GM19351 (cell line): ENCODE data around the gene IFITM10.

Source experiments
- ATAC-seq: cut with Tn5 transposase; IDR thresholded peaks from one replicate; pipeline ENCODE4 v1.9.1; 2021; ENCODE audit warnings: mild to moderate bottlenecking, moderate library complexity; ENCODE audit not compliant: unreplicated experiment

IFITM10 gene

DNA sequence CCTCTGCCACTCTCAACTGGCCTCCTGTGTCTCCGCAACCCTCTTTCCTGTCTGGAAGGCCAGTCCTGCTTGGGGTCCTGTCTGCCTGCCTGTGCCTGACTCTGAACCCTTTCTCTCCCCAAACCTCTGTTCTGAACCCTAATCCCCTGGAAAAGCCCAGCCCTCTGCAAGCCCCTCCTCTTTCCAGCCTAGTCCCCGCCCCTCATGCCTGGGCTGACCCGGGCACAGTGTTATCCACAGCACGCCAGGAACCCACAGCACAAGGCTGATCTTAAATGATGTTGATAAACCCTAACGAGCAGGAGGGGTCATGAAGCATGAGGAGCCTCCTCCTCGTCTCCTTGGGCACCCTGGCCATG lies at the start of gene IFITM10:
Gene IFITM10, minus strand, starts transcription at position 115 of the 359 bp plus-strand sequence. CDS start 153 bp downstream, outside the sequence.
- ATAC-seq: no peak

DNA sequence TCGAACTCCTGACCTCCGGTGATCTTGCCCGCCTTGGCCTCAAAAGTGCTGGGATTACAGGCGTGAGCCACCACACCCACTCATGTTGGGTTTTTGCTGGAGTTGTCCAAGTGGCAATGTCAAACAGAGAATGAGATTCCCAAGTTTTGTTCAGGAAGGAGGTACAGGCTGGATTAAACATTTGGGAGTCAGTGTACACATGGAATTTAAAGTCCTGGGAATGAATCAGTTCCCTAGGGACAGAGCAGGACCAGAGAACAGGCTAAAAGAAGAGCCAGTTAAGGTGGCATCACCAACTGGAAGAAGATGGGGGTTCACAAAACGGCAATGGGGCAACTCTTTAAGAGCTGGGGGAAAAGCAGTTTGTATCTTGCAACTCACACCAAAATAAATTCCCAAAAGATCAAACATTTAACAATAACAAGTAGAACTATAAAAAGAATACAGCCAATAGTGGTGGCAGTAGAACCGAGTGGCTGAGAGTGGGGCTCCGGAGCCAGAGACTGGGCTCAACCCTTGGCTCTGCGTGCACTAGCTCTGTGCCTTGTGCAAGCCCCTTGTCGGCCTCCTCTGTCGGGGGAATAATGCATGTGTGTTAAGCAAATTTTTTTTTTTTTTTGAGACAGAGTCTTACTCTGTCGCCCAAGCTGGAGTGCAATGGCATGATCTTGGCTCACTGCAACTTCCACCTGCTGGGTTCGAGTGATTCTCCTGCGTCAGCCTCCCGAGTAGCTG lies 47.2 kb upstream of the IFITM10 start:
- ATAC-seq: no peak

GRCh38 chr11:1796413-1797011 lies 46.1 kb upstream of the IFITM10 start:
- no peak for ATAC-seq

GRCh38 chr11:1793081-1793480 lies 42.7 kb upstream of the IFITM10 start:
- ATAC-seq: no peak

DNA sequence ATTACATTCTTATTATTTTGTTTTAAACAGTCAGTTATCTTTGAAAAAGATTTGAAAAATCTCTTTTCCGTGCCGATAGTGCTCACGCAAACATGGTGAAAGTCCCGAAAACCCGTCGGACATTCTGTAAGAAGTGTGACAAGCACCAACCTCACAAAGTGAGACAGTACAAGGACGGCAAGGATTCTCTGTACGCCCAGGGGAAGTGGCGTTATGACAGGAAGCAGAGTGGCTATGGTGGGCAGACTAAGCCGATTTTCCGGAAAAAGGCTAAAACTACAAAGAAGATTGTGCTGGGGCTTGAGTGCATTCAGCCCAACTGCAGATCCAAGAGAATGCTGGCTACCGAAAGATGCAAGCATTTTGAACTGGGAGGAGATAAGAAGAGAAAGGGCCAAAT lies 42.1 kb upstream of the IFITM10 start:
- no peak for ATAC-seq

GRCh38 chr11:1791912-1792311 lies 41.5 kb upstream of the IFITM10 start:
- ATAC-seq: no peak

GRCh38 chr11:1786466-1786865 lies 36.1 kb upstream of the IFITM10 start:
- ATAC-seq: no peak

GRCh38 chr11:1785749-1786413 lies 35.5 kb upstream of the IFITM10 start:
- ATAC-seq: no peak

GRCh38 chr11:1784761-1785650 lies 34.6 kb upstream of the IFITM10 start:
- ATAC-seq: no peak

DNA sequence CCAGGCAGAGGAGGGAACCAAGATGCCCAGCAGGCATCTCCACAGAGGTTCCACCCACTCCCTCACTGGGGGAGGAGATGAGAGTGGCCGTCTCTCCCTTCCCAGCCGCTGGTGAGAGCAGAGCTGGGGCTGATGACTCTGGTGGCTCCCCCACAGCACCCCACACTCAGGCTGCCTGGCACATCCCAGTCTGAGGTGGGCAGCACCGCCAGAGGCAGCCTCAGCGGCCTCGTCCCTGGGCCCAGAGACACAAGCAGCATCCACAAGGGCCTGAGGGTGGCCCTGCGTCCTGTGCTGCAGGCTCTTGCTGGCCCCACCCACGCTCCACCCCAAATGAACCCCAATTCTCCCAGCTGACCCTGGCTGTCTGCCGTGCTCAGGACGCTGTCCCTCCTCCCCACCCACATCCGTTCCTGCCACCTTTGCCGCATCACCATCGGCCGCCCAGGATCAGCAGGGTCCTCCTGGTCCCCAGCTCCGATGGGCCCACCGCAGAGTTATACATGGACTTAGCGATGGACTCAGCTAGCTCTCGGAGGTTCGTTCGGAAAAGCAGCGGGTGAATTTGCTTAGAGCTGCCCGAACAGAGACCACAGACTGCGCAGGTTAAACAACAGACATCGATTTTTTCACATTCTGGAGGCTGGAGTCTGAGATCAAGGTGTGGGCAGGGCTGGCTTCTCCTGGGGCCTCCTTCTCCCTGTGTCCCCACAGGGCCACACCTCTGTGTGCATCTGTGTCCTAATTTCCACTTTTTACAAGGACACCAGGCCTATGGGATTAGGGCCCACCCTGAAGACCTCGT lies 33.5 kb upstream of the IFITM10 start:
- no peak for ATAC-seq

DNA sequence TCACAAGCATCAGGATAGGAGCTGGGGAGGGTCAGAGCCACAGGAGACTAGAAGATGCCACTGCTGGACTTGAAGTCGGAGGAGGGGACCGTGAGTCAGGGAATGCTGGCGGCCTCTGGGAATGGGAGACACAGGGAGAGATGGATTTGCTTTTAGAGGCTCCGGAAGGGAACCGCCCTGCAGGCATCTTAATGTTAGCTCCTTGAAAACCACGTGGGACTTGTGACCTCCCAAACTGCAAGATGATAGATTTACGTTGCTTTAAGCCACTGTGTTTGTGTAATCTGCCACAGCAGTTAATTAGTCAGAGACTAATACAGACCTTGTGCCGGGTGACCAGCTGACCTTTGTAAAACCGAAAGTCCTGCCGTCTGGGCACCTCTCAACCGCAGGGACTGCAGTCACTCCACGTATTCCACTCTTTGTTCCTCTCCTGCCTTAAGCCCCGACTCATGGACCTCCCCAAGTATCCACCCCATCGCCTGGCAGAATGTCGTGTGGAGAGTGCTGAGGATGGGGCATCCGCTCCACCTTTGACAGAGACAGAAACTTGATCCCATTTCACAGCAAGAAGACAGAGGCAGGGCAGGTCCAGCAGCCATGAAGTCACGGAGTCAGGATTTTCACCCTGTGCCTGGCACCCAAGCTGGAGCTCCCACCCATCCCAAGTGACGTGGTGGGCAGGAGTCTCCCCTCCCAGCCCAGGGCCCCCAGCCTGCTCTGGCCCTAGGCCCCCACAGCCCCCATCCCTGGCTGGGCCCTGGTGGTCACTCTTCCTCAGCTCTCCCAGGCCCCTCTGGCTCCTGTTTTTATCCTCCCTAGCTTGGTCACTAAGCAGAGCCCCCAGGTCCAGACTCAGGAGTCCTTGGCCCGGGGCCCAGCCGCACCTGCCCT lies 32.7 kb upstream of the IFITM10 start:
- no peak for ATAC-seq

GRCh38 chr11:1782031-1782590 lies 31.7 kb upstream of the IFITM10 start:
- ATAC-seq: no peak

GRCh38 chr11:1781593-1781975 lies 31.2 kb upstream of the IFITM10 start:
- no peak for ATAC-seq

- ATAC-seq: no peak
Measured at GRCh38 chr11:1780700-1781592, 30.6 kb upstream of the IFITM10 start.

GRCh38 chr11:1779806-1780699 lies 29.7 kb upstream of the IFITM10 start:
- no peak for ATAC-seq

DNA sequence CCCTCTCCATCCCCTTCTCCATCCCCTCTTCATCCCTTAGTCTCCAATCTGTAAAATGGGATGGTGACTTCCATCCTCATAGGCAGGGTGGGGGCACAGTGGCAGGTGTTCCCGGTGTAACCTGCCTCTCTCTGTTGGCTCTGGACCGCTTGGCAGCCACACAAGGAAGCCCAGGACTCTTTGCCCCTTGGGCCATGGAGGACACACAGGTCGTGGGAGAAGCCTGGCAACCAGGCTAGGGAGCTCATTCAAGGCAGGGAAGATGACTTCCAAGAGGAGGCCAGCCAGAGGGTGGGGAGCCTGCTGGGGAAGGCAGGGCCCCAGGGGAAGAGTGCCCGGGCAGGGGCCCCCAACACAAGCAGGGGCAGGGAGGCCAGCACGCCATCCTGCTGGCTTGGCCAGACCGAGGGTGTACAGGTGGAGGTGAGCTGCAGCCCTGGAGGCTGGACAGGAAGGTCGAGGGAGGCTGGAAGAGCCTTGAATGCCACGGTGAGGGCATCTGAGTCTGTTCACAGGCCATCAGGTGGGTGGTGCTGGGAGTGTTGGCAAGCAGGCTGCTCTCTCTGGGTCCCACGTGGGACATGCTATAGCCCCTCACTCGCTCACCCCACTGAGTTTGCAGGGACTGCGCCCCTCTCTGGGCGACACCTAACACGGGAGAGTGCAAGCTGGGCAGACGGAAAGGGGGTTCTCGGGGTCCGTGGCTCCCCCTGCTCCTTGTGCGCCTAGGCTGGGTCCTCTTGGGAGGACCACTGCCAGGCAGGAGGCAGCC lies 28.8 kb upstream of the IFITM10 start:
- no peak for ATAC-seq
